Activated CD4-positive, alpha-beta T cell treated with anti-CD3 and anti-CD28 coated beads, Interleukin-2, amount 10 ng/mL, durations not matched to agents 7 days and 5 days (primary cell): ENCODE measurements around the gene UHMK1. TPM values are rescaled to one million over a fixed set of nuclear protein-coding genes. Genes with fewer than 3 reads are reported as not detected.

Source experiments
- CTCF ChIA-PET: fragments of 350-600 bp; sonication (Branson Sonifier 250); formaldehyde crosslinking; loops from one replicate; lab custom pipeline; 2021; ENCODE audit warnings: antibody characterized with exemption; lab: Charles Lee
- POLR2A ChIA-PET: fragments of 350-600 bp; sonication (Branson Sonifier 250); formaldehyde crosslinking; loops from one replicate; lab custom pipeline; 2021; ENCODE audit warnings: antibody characterized with exemption; lab: Charles Lee
- DNase-seq: peaks from one replicate; pipeline ENCODE4 v3.0.0-alpha.2; 2020
- H3K27ac Mint-ChIP-seq: one replicate; pipeline ENCODE4 v1.8.0; 2021; ENCODE audit warnings: mild to moderate bottlenecking, moderate library complexity, mixed read lengths
- H3K27me3 Mint-ChIP-seq: one replicate; pipeline ENCODE4 v1.8.0; 2021; ENCODE audit warnings: mixed read lengths
- H3K36me3 Mint-ChIP-seq: one replicate; pipeline ENCODE4 v1.8.0; 2021; ENCODE audit warnings: low read depth, mixed read lengths
- H3K4me1 Mint-ChIP-seq: one replicate; pipeline ENCODE4 v1.8.0; 2021; ENCODE audit warnings: mixed read lengths
- H3K4me3 Mint-ChIP-seq: one replicate; pipeline ENCODE4 v1.8.0; 2021; ENCODE audit warnings: mild to moderate bottlenecking, moderate library complexity, mixed read lengths
- H3K9me3 Mint-ChIP-seq: one replicate; pipeline ENCODE4 v1.8.0; 2021; ENCODE audit warnings: mixed read lengths
- total RNA-seq, 2 experiments: library from RNA; stranded (reverse); gene quantifications; one replicate each; pipeline ENCODE4 v1.2.3, GENCODE V29; 2021

Gene UHMK1
- total RNA-seq, 2 experiments from 2014 or later = 57.3 to 60.6 TPM

DNA sequence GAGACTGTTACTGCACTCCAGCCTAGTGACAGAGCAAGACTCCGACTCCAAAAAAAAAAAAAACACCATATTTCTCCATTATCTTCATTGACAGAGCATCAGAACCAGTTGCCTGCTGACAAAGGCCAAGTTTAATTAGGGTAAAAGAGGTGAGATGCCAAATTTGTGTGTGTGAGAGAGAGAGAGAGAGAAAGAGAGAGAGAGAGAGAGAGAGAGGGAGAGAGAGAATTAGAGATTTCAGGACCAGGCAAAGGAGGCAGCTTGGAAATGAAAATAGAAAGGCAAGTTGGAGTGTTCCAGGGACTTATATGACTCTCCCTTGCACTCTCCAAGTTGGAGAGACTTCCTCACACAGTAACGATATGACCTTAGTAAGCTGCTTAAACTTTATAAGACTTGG, 39.6 kb downstream of the UHMK1 start:
- Mint-ChIP-seq H3K27ac (no peak overlapping the region), H3K4me3 (no peak overlapping the region), H3K9me3 (no peaks in the 10 kb centered on the region), H3K27me3 (no peaks in the 10 kb centered on the region), H3K36me3 (no peaks in the 10 kb centered on the region), H3K4me1 (peaks cover 6% of the 10 kb centered on the region)
- no peak for DNase-seq
- ChIA-PET POLR2A (no interaction called here), CTCF (no interaction called here)

DNA sequence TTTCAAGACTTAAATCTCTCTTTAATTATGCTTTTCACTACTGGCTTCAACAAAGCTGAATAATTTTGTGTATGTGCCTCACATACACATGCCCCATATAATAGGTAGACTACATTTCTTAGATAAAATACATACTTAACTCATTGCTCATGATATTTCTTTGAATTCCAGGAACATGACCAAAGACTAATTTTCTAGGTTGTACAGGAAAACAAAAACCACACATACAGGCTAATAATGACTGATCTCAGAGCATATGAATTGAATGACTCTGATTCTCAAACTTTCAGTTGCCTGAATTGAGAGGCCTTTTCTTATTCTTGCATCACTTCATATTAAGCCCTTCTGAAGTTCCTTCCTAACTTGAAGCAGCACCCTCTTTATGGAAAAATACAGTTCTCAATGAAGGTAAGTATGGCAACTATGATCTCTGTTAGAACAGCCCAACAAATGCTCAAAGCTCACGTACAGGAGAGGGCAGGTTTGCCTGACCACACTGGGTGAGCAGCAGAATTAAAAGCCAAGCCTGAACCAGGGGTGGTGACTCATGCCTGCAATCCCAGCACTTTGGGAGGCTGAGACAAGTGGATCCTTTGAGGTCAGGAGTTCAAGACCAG, 41.3 kb downstream of the UHMK1 start:
- H3K27me3 Mint-ChIP-seq = no peaks in the 10 kb centered on the region
- no peak for DNase-seq
- H3K4me3 Mint-ChIP-seq = no peak overlapping the region
- CTCF ChIA-PET = no interaction called here
- POLR2A ChIA-PET = interaction anchor here (0.6 kb wide), 1 partner anchor 35 kb away, joined by 3 read pairs; no protein-coding TSS in a partner anchor
- peaks cover 5% of the 10 kb centered on the region for H3K9me3 Mint-ChIP-seq
- H3K36me3 Mint-ChIP-seq = peaks cover 2% of the 10 kb centered on the region
- H3K4me1 Mint-ChIP-seq = peaks cover 6% of the 10 kb centered on the region
- H3K27ac Mint-ChIP-seq = no peak overlapping the region

DNA sequence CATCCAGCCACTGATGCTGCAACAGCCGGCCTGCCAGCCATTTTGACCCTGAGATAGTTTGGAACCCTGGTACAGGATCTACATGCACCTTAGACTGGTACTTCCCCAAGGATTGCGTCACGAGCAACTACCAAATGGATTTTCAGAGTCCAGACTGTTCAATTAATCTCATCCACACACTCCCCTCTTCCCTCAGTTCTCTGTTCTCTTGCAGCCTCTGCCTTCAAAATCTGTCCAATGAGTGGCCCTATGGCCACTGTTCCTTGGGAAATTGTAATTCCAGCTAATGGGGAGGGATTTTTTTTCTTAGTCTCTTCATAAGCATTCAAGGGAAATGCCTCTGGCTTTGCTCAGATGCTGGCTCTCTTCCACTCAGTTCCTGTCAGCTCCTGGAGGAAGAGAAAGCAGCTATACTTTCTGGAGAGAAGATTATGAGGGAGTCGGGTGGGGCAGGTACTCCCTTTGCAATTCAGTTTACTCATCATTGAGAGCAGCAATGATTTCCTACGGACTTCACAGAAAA, 44.1 kb downstream of the UHMK1 start:
- H3K4me3 Mint-ChIP-seq = no peak overlapping the region
- no peak overlapping the region for H3K27ac Mint-ChIP-seq
- H3K9me3 Mint-ChIP-seq = peaks cover 5% of the 10 kb centered on the region
- H3K36me3 Mint-ChIP-seq = peaks cover 2% of the 10 kb centered on the region
- DNase-seq = no peak
- peaks cover 6% of the 10 kb centered on the region for H3K4me1 Mint-ChIP-seq
- no peaks in the 10 kb centered on the region for H3K27me3 Mint-ChIP-seq
- POLR2A ChIA-PET = no interaction called here
- CTCF ChIA-PET = no interaction called here

DNA sequence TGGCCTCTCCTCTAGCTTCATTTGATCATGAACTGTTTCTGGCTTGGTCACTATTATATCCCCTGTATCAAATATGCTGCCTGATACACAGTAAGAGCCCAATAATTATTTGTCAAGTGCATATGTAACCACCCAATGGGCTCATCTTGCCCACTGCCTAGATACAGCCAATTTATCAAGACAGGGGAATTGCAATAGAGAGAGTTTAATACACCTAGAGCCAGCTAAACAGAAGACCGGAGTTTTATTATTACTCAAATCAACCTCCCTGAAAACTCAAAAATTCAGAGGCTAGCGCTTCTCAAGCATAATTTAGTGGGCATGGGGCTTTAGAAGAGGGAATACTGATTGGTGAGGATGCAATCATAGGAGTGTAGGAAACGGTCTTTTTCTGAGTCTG, 45.6 kb downstream of the UHMK1 start:
- peaks cover 2% of the 10 kb centered on the region for H3K36me3 Mint-ChIP-seq
- H3K27ac Mint-ChIP-seq = no peak overlapping the region
- no peaks in the 10 kb centered on the region for H3K27me3 Mint-ChIP-seq
- POLR2A ChIA-PET = no interaction called here
- no peak for DNase-seq
- CTCF ChIA-PET = no interaction called here
- H3K4me3 Mint-ChIP-seq = no peak overlapping the region
- peaks cover 6% of the 10 kb centered on the region for H3K4me1 Mint-ChIP-seq
- peaks cover 5% of the 10 kb centered on the region for H3K9me3 Mint-ChIP-seq

GRCh38 chr1:162548170-162548569, 50.6 kb downstream of the UHMK1 start:
- Mint-ChIP-seq H3K27me3 (no peaks in the 10 kb centered on the region), H3K36me3 (peaks cover 2% of the 10 kb centered on the region), H3K27ac (no peak overlapping the region), H3K4me1 (no peaks in the 10 kb centered on the region), H3K4me3 (no peak overlapping the region), H3K9me3 (peaks cover 4% of the 10 kb centered on the region)
- POLR2A ChIA-PET = no interaction called here
- DNase-seq = no peak
- CTCF ChIA-PET = no interaction called here

DNA sequence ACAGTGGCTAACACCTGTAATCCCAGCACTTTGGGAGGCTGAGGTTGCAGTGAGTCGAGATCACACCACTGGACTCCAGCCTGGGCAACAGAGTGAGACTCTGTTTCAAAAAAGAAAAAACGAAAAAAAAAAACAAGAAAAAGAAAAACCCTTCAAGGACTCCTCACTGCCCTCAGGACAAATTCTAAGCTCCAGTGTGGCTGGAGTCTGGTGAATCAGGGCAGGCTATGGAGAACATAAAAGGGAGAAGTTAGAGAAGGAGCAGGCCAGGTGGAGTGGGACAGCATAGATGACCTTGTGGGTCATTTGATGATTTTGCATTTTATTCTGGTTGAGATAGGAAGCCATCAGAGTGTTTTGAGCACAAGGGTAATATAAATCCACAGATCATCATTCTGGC, 51.4 kb downstream of the UHMK1 start:
- Mint-ChIP-seq H3K27ac (no peak overlapping the region), H3K4me1 (no peaks in the 10 kb centered on the region), H3K36me3 (no peaks in the 10 kb centered on the region), H3K27me3 (no peaks in the 10 kb centered on the region), H3K9me3 (no peaks in the 10 kb centered on the region), H3K4me3 (no peak overlapping the region)
- DNase-seq = no peak
- ChIA-PET POLR2A (interaction anchor here (0.6 kb wide), 1 partner anchor 20 kb away, joined by 8 read pairs; no protein-coding TSS in a partner anchor), CTCF (no interaction called here)

- CTCF ChIA-PET = no interaction called here
- no peaks in the 10 kb centered on the region for H3K9me3 Mint-ChIP-seq
- no peak overlapping the region for H3K4me3 Mint-ChIP-seq
- no peak overlapping the region for H3K27ac Mint-ChIP-seq
- POLR2A ChIA-PET = no interaction called here
- H3K4me1 Mint-ChIP-seq = no peaks in the 10 kb centered on the region
- DNase-seq = no peak
- no peaks in the 10 kb centered on the region for H3K27me3 Mint-ChIP-seq
- no peaks in the 10 kb centered on the region for H3K36me3 Mint-ChIP-seq
These were observed 53.3 kb downstream of the UHMK1 start for GRCh38 chr1:162550925-162551324.

- no peak overlapping the region for H3K4me3 Mint-ChIP-seq
- ChIA-PET CTCF (no interaction called here), POLR2A (no interaction called here)
- no peak overlapping the region for H3K27ac Mint-ChIP-seq
- H3K4me1 Mint-ChIP-seq = no peaks in the 10 kb centered on the region
- H3K36me3 Mint-ChIP-seq = no peaks in the 10 kb centered on the region
- H3K9me3 Mint-ChIP-seq = no peaks in the 10 kb centered on the region
- peaks cover 1% of the 10 kb centered on the region for H3K27me3 Mint-ChIP-seq
- no peak for DNase-seq
These were observed 54.5 kb downstream of the UHMK1 start for GRCh38 chr1:162551969-162552683.

DNA sequence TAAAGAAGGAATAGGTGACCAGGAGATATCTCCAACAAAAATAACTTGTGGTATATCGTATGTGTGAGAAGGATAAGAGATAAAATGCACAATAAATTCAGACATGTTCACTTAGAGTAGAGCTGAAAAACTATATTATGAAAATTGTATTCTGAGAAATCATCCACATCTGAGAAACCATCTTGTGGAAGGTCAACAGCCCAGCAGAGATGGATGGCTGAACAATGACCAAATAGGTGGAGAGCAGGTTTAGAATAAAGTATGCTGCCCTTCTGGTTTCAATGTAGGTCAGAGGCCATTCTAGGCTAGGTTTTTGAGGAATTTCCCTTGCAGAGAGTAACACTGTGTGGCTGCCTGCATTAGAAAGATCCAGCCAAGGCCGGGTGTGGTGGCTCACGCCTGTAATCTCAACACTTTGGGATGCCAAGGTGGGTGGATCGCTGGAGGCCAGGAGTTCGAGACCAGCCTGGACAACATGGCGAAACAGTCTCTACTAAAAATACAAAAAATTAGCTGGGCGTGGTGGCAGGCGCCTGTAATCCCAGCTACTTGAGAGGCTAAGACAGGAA, 55.1 kb downstream of the UHMK1 start:
- no peak for DNase-seq
- no peaks in the 10 kb centered on the region for H3K9me3 Mint-ChIP-seq
- H3K27me3 Mint-ChIP-seq = peaks cover 3% of the 10 kb centered on the region
- no peaks in the 10 kb centered on the region for H3K36me3 Mint-ChIP-seq
- CTCF ChIA-PET = no interaction called here
- H3K4me1 Mint-ChIP-seq = no peaks in the 10 kb centered on the region
- POLR2A ChIA-PET = no interaction called here
- no peak overlapping the region for H3K27ac Mint-ChIP-seq
- H3K4me3 Mint-ChIP-seq = no peak overlapping the region

- Mint-ChIP-seq H3K27ac (no peak overlapping the region), H3K9me3 (no peaks in the 10 kb centered on the region), H3K4me1 (no peaks in the 10 kb centered on the region), H3K4me3 (no peak overlapping the region), H3K36me3 (no peaks in the 10 kb centered on the region), H3K27me3 (peaks cover 3% of the 10 kb centered on the region)
- POLR2A ChIA-PET = no interaction called here
- CTCF ChIA-PET = interaction anchor here (0.5 to 1.3 kb wide), 2 partner anchors 10 to 1057 kb away, joined by 3 read pairs; no protein-coding TSS in a partner anchor
- no peak for DNase-seq
These were observed 56.6 kb downstream of the UHMK1 start for GRCh38 chr1:162554258-162554657.

DNA sequence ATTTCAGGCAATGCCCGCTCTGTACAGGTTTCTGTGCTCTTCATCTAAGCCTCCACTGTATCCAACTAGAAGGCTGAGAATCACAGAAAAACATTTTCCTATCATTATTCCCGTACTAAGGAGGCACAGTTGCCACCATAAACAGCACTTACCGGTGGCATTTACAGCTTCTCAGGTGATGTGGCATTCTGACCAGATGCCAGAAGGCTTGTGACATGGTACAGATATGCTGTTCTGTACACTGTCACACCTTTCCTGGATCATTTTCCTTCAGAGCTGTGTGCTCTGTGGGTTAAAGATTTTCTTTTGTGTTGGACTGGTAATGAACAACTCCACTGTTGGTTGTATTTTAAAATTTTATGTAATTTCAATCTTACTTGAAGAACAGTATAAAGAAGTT, 59.9 kb downstream of the UHMK1 start:
- H3K4me3 Mint-ChIP-seq = no peak overlapping the region
- H3K36me3 Mint-ChIP-seq = no peaks in the 10 kb centered on the region
- peaks cover 3% of the 10 kb centered on the region for H3K27me3 Mint-ChIP-seq
- H3K9me3 Mint-ChIP-seq = peaks cover 4% of the 10 kb centered on the region
- CTCF ChIA-PET = no interaction called here
- H3K4me1 Mint-ChIP-seq = peaks cover 19% of the 10 kb centered on the region
- DNase-seq = no peak
- POLR2A ChIA-PET = no interaction called here
- no peak overlapping the region for H3K27ac Mint-ChIP-seq

DNA sequence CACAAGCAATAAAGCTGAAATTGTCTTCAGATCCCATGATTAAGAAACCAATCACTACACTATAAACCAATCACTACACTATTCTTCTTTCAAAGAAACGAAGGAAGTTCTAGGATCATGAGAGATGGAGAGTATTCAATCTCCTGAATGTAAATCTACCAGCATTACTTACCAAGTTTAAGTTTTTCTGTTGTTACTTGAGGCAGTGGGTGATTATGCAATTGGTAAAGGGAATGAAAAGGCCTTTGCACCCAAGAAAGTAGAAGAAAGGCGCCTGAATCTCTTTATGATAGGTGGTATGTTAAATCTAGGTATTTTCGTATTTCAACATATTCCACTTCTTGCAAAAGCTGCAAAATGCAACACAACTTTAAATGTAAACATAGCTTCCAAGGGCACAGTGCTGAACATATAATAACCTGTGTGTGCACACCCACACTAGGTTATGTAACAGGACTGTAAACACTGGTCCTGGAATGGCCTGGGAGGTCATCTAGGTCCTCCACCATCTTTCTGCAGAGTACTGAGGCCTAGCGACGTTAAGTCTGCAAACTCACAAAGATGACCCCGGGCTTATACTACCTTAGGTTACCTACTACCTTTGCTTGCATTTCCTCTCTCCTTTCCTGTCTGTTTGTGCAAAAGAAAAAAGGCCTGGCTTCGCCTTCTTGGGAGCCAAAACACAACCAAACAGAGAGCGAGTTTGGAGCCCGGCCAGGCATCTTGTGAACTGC, 62.9 kb downstream of the UHMK1 start:
- Mint-ChIP-seq H3K27ac (peak overlapping the region; percentile 97), H3K9me3 (peaks cover 4% of the 10 kb centered on the region), H3K4me3 (peak overlapping the region; percentile 88), H3K27me3 (peaks cover 3% of the 10 kb centered on the region), H3K36me3 (no peaks in the 10 kb centered on the region), H3K4me1 (peaks cover 31% of the 10 kb centered on the region)
- DNase-seq = no peak
- ChIA-PET CTCF (interaction anchor here (0.7 kb wide), 1 partner anchor 66 kb away, joined by 3 read pairs; no protein-coding TSS in a partner anchor), POLR2A (no interaction called here)
